ENCODE measurements around the gene MSANTD2. TPM values are rescaled to one million over a fixed set of nuclear protein-coding genes. Genes with fewer than 3 reads are reported as not detected.

The MSANTD2 gene
- total and polyA plus RNA-seq, 9 of the 15 experiments (the other 6 are each of a cell fraction or from before 2014, with no cell fraction given) = 1.3 to 9.9 (median 5.3) TPM

DNA sequence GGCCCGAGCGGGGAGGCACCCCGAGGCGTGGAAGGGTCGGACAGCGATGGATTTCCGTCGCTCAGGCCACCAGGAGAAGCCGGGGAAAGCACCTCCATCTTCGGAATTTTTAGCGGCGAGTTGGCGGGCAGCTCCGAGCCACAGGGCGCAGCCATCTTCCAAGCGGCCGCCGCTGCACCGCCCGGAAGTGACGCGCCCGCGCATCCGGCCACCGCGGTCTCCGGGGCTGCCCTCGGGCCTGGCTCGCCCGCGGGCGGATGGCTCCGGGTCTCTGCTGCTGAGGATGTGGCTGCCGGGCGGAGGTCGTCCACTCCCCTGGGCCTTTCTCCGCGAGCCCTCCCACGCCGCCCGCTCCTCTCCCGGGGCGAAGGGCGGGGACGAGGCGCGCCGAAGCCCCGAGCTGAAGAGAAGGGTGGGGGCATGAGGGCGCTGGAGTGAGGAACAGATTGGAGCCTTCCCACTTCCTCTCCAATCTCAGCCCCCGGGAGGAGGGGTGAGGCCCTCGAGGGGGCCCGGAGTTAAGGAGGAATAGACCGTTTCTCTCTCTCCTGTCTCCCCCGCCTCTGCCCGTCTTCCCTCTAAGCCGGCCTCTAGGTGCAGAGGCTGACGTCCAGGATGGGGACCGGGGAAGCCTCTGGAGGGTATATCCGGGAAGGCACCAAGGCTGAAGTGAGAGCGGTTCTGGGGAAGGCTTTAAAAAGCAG lies at the start of gene MSANTD2 (continued):
- TF ChIP-seq, protein P1, sequence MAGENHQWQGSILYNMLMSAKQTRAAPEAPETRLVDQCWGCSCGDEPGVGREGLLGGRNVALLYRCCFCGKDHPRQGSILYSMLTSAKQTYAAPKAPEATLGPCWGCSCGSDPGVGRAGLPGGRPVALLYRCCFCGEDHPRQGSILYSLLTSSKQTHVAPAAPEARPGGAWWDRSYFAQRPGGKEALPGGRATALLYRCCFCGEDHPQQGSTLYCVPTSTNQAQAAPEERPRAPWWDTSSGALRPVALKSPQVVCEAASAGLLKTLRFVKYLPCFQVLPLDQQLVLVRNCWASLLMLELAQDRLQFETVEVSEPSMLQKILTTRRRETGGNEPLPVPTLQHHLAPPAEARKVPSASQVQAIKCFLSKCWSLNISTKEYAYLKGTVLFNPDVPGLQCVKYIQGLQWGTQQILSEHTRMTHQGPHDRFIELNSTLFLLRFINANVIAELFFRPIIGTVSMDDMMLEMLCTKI (IDR thresholded peaks at IDR 0.05; ENCODE audit: partially characterized antibody) = no peak
- no peak for TF ChIP-seq GTF2A2 (tag; IDR thresholded peaks at IDR 0.05)
- TF ChIP-seq ZNF184 (CRISPR knock-in tag; IDR thresholded peaks at IDR 0.05) = no peak
- TF ChIP-seq ZZZ3 (IDR thresholded peaks at IDR 0.05) = no peak
- TF ChIP-seq FOSL1 (tag; conservative IDR thresholded peaks at IDR 0.05) = no peak
- no peak for TF ChIP-seq ZC3H4 (CRISPR knock-in tag; IDR thresholded peaks at IDR 0.05; ENCODE audit: borderline replicate concordance)
- TF ChIP-seq ZNF408 (CRISPR knock-in tag; IDR thresholded peaks at IDR 0.05; ENCODE audit: low read depth) = no peak
- no peak for TF ChIP-seq NCOR1 (IDR thresholded peaks at IDR 0.05)
- TF ChIP-seq GTF2E2 (tag; IDR thresholded peaks at IDR 0.05) = peak; percentile 65; the same call in 1 of the 2 replicates
- TF ChIP-seq, protein P2, sequence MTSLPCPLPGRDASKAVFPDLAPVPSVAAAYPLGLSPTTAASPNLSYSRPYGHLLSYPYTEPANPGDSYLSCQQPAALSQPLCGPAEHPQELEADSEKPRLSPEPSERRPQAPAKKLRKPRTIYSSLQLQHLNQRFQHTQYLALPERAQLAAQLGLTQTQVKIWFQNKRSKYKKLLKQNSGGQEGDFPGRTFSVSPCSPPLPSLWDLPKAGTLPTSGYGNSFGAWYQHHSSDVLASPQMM (CRISPR knock-in tag; IDR thresholded peaks at IDR 0.05) = no peak
- no peak for TF ChIP-seq SRSF1 (IDR thresholded peaks at IDR 0.05; ENCODE audit: low read depth, low read length)
- no peak for TF ChIP-seq MEF2A (IDR thresholded peaks at IDR 0.05; ENCODE audit: control insufficient read depth, low read depth, low read length)
- TF ChIP-seq, protein P3, sequence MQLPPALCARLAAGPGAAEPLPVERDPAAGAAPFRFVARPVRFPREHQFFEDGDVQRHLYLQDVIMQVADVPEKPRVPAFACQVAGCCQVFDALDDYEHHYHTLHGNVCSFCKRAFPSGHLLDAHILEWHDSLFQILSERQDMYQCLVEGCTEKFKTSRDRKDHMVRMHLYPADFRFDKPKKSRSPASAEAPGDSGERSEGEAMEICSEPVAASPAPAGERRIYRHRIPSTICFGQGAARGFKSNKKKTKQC (CRISPR knock-in tag; IDR thresholded peaks at IDR 0.05) = no peak
- no peak for TF ChIP-seq ZNF134 (CRISPR knock-in tag; conservative IDR thresholded peaks at IDR 0.05)
- peak; percentile 80 for TF ChIP-seq SUPT5H (IDR thresholded peaks at IDR 0.05)
- TF ChIP-seq, protein P4, sequence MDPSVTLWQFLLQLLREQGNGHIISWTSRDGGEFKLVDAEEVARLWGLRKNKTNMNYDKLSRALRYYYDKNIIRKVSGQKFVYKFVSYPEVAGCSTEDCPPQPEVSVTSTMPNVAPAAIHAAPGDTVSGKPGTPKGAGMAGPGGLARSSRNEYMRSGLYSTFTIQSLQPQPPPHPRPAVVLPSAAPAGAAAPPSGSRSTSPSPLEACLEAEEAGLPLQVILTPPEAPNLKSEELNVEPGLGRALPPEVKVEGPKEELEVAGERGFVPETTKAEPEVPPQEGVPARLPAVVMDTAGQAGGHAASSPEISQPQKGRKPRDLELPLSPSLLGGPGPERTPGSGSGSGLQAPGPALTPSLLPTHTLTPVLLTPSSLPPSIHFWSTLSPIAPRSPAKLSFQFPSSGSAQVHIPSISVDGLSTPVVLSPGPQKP (CRISPR knock-in tag; IDR thresholded peaks at IDR 0.05) = no peak
- TF ChIP-seq, protein P5, sequence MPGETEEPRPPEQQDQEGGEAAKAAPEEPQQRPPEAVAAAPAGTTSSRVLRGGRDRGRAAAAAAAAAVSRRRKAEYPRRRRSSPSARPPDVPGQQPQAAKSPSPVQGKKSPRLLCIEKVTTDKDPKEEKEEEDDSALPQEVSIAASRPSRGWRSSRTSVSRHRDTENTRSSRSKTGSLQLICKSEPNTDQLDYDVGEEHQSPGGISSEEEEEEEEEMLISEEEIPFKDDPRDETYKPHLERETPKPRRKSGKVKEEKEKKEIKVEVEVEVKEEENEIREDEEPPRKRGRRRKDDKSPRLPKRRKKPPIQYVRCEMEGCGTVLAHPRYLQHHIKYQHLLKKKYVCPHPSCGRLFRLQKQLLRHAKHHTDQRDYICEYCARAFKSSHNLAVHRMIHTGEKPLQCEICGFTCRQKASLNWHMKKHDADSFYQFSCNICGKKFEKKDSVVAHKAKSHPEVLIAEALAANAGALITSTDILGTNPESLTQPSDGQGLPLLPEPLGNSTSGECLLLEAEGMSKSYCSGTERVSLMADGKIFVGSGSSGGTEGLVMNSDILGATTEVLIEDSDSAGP (CRISPR knock-in tag; IDR thresholded peaks at IDR 0.05) = no peak
- TF ChIP-seq CBFB (CRISPR knock-in tag; IDR thresholded peaks at IDR 0.05) = no peak
- no peak for TF ChIP-seq KAT8 (IDR thresholded peaks at IDR 0.05; ENCODE audit: low read depth)
- TF ChIP-seq ETV5 (CRISPR knock-in tag; IDR thresholded peaks at IDR 0.05; ENCODE audit: low read depth) = peak; percentile 84; the same call in 1 of the 2 replicates
- no peak for TF ChIP-seq HDAC6 (IDR thresholded peaks at IDR 0.05; ENCODE audit: low read depth, low read length)
- TF ChIP-seq POLR2AphosphoS2 (IDR thresholded peaks at IDR 0.05; ENCODE audit: low read length) = no peak
- TF ChIP-seq PHTF2 (CRISPR knock-in tag; IDR thresholded peaks at IDR 0.05) = no peak
- TF ChIP-seq FOS (IDR thresholded peaks at IDR 0.05; ENCODE audit: extremely low read depth, insufficient read length) = no peak
- no peak for TF ChIP-seq NFYB (IDR thresholded peaks at IDR 0.05; ENCODE audit: extremely low read depth, insufficient read length)
- TF ChIP-seq NR1H2 (CRISPR knock-in tag; IDR thresholded peaks at IDR 0.05) = no peak
